ENCODE results near the gene AAMDC.
"Not testable (repeated sequence)": the region's sequence is repeated elsewhere in the genome, so short reads cannot be mapped to it uniquely, and the experiment has no call there.

AAMDC gene

GRCh38 chr11:77865805-77866204 lies 44.9 kb downstream of the AAMDC start:
- no peak for DNase-seq (ENCODE audit: low read depth, low spot score)
- Histone ChIP-seq H3K9me3 (ENCODE audit: low read depth, low read length) (no peaks in the 10 kb centered on the region), H3K4me3 (no peak overlapping the region), H3K36me3 (ENCODE audit: insufficient read depth, low read length) (no peaks in the 10 kb centered on the region; the same call in 1 of the 2 replicates), H3K9ac (ENCODE audit: insufficient read length) (no peak overlapping the region), H3K27ac (peak overlapping the region; percentile 55; the same call in 1 of the 2 replicates)
- TF ChIP-seq EZH2 (IDR thresholded peaks at IDR 0.05) (no peak), FOXP2 (optimal IDR thresholded peaks at IDR 0.05; ENCODE audit: control extremely low read depth, extremely low read length, insufficient read depth) (no peak), POLR2AphosphoS5 (IDR thresholded peaks at IDR 0.05; ENCODE audit: borderline replicate concordance, low read depth, low read length) (no peak)

DNA sequence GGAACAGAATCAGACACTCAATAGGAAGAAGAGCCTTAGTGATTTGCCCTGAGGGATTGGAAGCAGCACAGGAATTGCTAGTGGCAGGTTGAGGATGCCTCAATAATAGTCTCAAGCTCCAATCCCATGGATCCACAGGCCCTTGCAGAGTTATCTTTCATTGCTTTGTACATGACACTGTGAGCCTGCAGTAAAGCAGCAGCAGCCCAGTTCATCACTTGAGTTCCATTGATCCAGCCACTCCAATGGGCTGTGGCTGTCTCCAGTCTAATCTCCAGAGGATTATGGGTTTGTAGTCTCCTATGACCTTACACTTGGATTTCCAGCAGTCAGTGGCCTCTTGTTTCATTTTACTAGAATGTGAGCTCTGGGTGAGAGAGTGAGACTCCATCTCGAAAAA lies 45.4 kb downstream of the AAMDC start:
- H3K36me3 ChIP-seq (ENCODE audit: insufficient read depth, low read length) = no peaks in the 10 kb centered on the region; the same call in 1 of the 2 replicates
- H3K9me3 ChIP-seq (ENCODE audit: low read depth, low read length) = no peaks in the 10 kb centered on the region
- H3K27ac ChIP-seq = peak overlapping the region; percentile 55; the same call in 1 of the 2 replicates
- DNase-seq (ENCODE audit: low read depth, low spot score) = no peak
- no peak overlapping the region for H3K9ac ChIP-seq (ENCODE audit: insufficient read length)
- TF ChIP-seq FOXP2 (optimal IDR thresholded peaks at IDR 0.05; ENCODE audit: control extremely low read depth, extremely low read length, insufficient read depth) = no peak
- TF ChIP-seq POLR2AphosphoS5 (IDR thresholded peaks at IDR 0.05; ENCODE audit: borderline replicate concordance, low read depth, low read length) = no peak
- no peak for TF ChIP-seq EZH2 (IDR thresholded peaks at IDR 0.05)
- H3K4me3 ChIP-seq = no peak overlapping the region

- DNase-seq (ENCODE audit: low read depth, low spot score) = no peak
- no peak for TF ChIP-seq FOXP2 (optimal IDR thresholded peaks at IDR 0.05; ENCODE audit: control extremely low read depth, extremely low read length, insufficient read depth)
- TF ChIP-seq POLR2AphosphoS5 (IDR thresholded peaks at IDR 0.05; ENCODE audit: borderline replicate concordance, low read depth, low read length) = no peak
- no peak for TF ChIP-seq EZH2 (IDR thresholded peaks at IDR 0.05)
- no peak overlapping the region for H3K4me3 ChIP-seq
- no peak overlapping the region for H3K9ac ChIP-seq (ENCODE audit: insufficient read length)
- H3K36me3 ChIP-seq (ENCODE audit: insufficient read depth, low read length) = no peaks in the 10 kb centered on the region; the same call in 1 of the 2 replicates
- H3K9me3 ChIP-seq (ENCODE audit: low read depth, low read length) = no peaks in the 10 kb centered on the region
- no peak overlapping the region for H3K27ac ChIP-seq
Observed at GRCh38 chr11:77868744-77869143, 47.8 kb downstream of the AAMDC start.

- no peak overlapping the region for H3K9ac ChIP-seq (ENCODE audit: insufficient read length)
- TF ChIP-seq FOXP2 (optimal IDR thresholded peaks at IDR 0.05; ENCODE audit: control extremely low read depth, extremely low read length, insufficient read depth) = no peak
- no peak for TF ChIP-seq EZH2 (IDR thresholded peaks at IDR 0.05)
- TF ChIP-seq POLR2AphosphoS5 (IDR thresholded peaks at IDR 0.05; ENCODE audit: borderline replicate concordance, low read depth, low read length) = no peak
- no peak overlapping the region for H3K4me3 ChIP-seq
- H3K27ac ChIP-seq = no peak overlapping the region
- H3K9me3 ChIP-seq (ENCODE audit: low read depth, low read length) = no peaks in the 10 kb centered on the region
- H3K36me3 ChIP-seq (ENCODE audit: insufficient read depth, low read length) = peaks cover 1% of the 10 kb centered on the region; the same call in 1 of the 2 replicates
- DNase-seq (ENCODE audit: low read depth, low spot score) = no peak
Observed at GRCh38 chr11:77871855-77872254, 50.9 kb downstream of the AAMDC start.

DNA sequence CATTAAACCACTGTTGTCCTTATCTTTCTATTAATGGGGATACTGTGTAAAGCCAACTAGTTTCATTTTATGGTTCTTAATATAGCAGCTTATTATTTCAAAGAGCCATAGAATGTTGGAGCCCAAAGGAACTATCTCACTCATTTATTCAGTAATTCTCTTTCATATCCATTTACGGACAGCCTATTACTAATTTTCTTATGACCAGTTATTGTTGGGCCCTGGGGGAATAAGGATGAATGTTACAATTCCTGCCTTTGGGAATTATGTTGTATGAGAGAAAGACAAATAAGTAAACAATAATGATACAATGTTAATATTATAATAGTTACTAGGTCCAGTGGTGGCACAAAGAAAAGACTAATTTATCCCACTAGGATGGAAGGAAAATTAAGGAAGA lies 52.4 kb downstream of the AAMDC start:
- Histone ChIP-seq H3K27ac (no peak overlapping the region), H3K9me3 (ENCODE audit: low read depth, low read length) (no peaks in the 10 kb centered on the region), H3K36me3 (ENCODE audit: insufficient read depth, low read length) (peaks cover 9% of the 10 kb centered on the region; the same call in 1 of the 2 replicates), H3K4me3 (no peak overlapping the region), H3K9ac (ENCODE audit: insufficient read length) (no peak overlapping the region)
- TF ChIP-seq POLR2AphosphoS5 (IDR thresholded peaks at IDR 0.05; ENCODE audit: borderline replicate concordance, low read depth, low read length) (no peak), FOXP2 (optimal IDR thresholded peaks at IDR 0.05; ENCODE audit: control extremely low read depth, extremely low read length, insufficient read depth) (no peak), EZH2 (IDR thresholded peaks at IDR 0.05) (no peak)
- DNase-seq (ENCODE audit: low read depth, low spot score) = no peak

GRCh38 chr11:77874206-77874605 lies 53.3 kb downstream of the AAMDC start:
- Histone ChIP-seq H3K36me3 (ENCODE audit: insufficient read depth, low read length) (peaks cover 17% of the 10 kb centered on the region; the same call in 1 of the 2 replicates), H3K9ac (ENCODE audit: insufficient read length) (no peak overlapping the region), H3K27ac (no peak overlapping the region), H3K4me3 (no peak overlapping the region), H3K9me3 (ENCODE audit: low read depth, low read length) (no peaks in the 10 kb centered on the region)
- no peak for DNase-seq (ENCODE audit: low read depth, low spot score)
- TF ChIP-seq POLR2AphosphoS5 (IDR thresholded peaks at IDR 0.05; ENCODE audit: borderline replicate concordance, low read depth, low read length) = no peak
- no peak for TF ChIP-seq FOXP2 (optimal IDR thresholded peaks at IDR 0.05; ENCODE audit: control extremely low read depth, extremely low read length, insufficient read depth)

- no peak for DNase-seq (ENCODE audit: low read depth, low spot score)
- Histone ChIP-seq H3K27ac (no peak overlapping the region), H3K9me3 (ENCODE audit: low read depth, low read length) (no peaks in the 10 kb centered on the region), H3K36me3 (ENCODE audit: insufficient read depth, low read length) (peaks cover 17% of the 10 kb centered on the region; the same call in 1 of the 2 replicates), H3K4me3 (no peak overlapping the region), H3K9ac (ENCODE audit: insufficient read length) (no peak overlapping the region)
- TF ChIP-seq EZH2 (IDR thresholded peaks at IDR 0.05) = no peak
- no peak for TF ChIP-seq POLR2AphosphoS5 (IDR thresholded peaks at IDR 0.05; ENCODE audit: borderline replicate concordance, low read depth, low read length)
- no peak for TF ChIP-seq FOXP2 (optimal IDR thresholded peaks at IDR 0.05; ENCODE audit: control extremely low read depth, extremely low read length, insufficient read depth)
Observed at GRCh38 chr11:77876045-77876444, 55.1 kb downstream of the AAMDC start.

DNA sequence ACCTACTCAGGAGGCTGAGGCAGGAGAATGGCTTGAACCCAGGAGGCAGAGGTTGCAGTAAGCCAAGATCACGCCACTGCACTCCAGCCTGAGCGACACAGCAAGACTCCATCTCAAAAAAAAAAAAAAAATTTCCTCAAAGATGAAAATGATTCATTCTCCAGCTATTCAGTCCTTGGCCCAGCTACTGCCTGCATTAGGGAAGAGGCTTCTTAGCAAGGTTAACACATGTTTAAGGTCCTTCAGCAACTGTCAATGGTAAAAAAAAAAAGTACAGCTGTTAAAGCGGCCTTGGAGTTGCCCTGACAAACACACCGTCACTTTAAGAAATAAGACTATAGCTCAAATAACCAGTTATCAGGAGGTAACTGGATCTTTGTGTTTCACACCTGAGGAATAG lies 57.3 kb downstream of the AAMDC start:
- not testable (repeated sequence) for H3K9ac ChIP-seq (ENCODE audit: insufficient read length); H3K9me3 ChIP-seq (ENCODE audit: low read depth, low read length); H3K27ac ChIP-seq; DNase-seq (ENCODE audit: low read depth, low spot score); H3K4me3 ChIP-seq
- H3K36me3 ChIP-seq (ENCODE audit: insufficient read depth, low read length) = peaks cover 17% of the 10 kb centered on the region; the same call in 1 of the 2 replicates

DNA sequence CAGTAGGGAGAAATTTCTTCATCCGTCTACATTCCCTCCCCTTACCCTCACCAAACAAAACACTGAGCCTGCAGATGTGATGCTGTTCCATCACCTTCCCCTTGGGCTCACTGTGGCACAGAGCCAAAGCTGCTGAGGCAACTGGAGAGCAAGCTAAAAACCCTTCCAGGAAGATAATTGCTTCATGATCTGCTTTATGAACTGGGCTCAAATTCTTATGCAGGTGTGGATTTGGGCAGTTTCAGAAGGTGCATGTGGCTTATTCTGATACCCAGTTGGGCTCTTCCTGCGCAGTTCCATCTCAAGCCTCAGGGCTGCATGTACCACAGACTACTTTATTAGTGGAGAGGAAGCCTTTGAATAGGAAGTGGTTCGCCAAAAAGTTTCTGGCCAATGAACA lies 58.3 kb downstream of the AAMDC start:
- no peak overlapping the region for H3K27ac ChIP-seq

More for the DNA sequence above, 58.3 kb downstream of the AAMDC start:
- no peak for DNase-seq (ENCODE audit: low read depth, low spot score)
- Histone ChIP-seq H3K4me3 (no peak overlapping the region), H3K36me3 (ENCODE audit: insufficient read depth, low read length) (peaks cover 23% of the 10 kb centered on the region; the same call in 1 of the 2 replicates), H3K9ac (ENCODE audit: insufficient read length) (no peak overlapping the region), H3K9me3 (ENCODE audit: low read depth, low read length) (no peaks in the 10 kb centered on the region)
- no peak for TF ChIP-seq POLR2AphosphoS5 (IDR thresholded peaks at IDR 0.05; ENCODE audit: borderline replicate concordance, low read depth, low read length)
- no peak for TF ChIP-seq FOXP2 (optimal IDR thresholded peaks at IDR 0.05; ENCODE audit: control extremely low read depth, extremely low read length, insufficient read depth)
- no peak for TF ChIP-seq EZH2 (IDR thresholded peaks at IDR 0.05)
